ENCODE results near the gene FIGN. TPM values are rescaled to one million over a fixed set of nuclear protein-coding genes. Genes with fewer than 3 reads are reported as not detected.

FIGN gene
- total and polyA plus RNA-seq, 11 donors, result 3.0 to 16.5 (median 12.1) TPM

DNA sequence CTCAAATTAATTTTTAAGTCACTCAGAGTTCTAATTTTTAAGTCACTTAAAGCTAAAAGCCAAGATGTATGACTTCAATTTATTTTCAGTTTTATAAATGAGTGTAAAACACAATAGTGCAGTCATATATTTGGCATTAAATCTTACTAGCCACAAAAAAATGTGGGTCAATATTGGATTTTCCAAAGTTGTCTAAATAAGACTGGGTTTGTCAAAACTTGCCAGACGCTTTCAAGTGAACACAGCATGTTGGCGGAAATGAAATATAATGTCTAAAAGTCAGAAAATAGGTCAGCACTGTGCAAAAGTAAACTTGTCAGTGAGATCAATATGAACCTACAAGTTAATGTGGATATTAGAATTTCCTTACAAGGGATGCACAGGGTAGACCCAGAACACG is 128.9 kb downstream of the FIGN start:
- intact Hi-C loops (cut with DNase I), result loop anchor here in 2 of 10 donors (10.0 kb wide), 2 partner anchors 128 to 132 kb away; partner anchors contain the start of gene FIGN (in 1 of the 2)
- Histone ChIP-seq H3K4me1 (peaks cover 0 to 30% (median 6%) of the 10 kb centered on the region in 12 donors), H3K27ac (no peak overlapping the region), H3K4me3 (no peak overlapping the region), H3K9me3 (no peaks in the 10 kb centered on the region), H3K36me3 (peaks cover 0 to 19% (median 11%) of the 10 kb centered on the region in 9 donors), H3K27me3 (no peaks in the 10 kb centered on the region)
- ATAC-seq (no peak), DNase-seq (no peak)
- WGBS, 4 donors, result 84 to 92% (median 89%) methylated on average over 3 of the region's 3 CpGs
- TF ChIP-seq CTCF (IDR thresholded peaks at IDR 0.05) (no peak), POLR2A (IDR thresholded peaks at IDR 0.05) (no peak)

GRCh38 chr2:163605779-163606178 is 130.0 kb downstream of the FIGN start:
- Histone ChIP-seq H3K27me3 (no peaks in the 10 kb centered on the region), H3K4me1 (peaks cover 0 to 31% (median 6%) of the 10 kb centered on the region in 12 donors), H3K9me3 (no peaks in the 10 kb centered on the region), H3K27ac (no peak overlapping the region), H3K36me3 (peaks cover 0 to 14% (median 6%) of the 10 kb centered on the region in 9 donors), H3K4me3 (no peak overlapping the region)
- DNase-seq, result no peak
- TF ChIP-seq CTCF (IDR thresholded peaks at IDR 0.05), result no peak
- TF ChIP-seq POLR2A (IDR thresholded peaks at IDR 0.05), result no peak
- 60 to 71% (median 67%) methylated on average over 2 of the region's 2 CpGs for WGBS, 4 donors
- intact Hi-C loops (cut with DNase I), result loop anchor here in 2 of 10 donors (10.0 kb wide), 2 partner anchors 129 to 131 kb away; partner anchors contain the start of gene FIGN (in 1 of the 2)
- no peak for ATAC-seq

- TF ChIP-seq POLR2A (IDR thresholded peaks at IDR 0.05), result no peak
- no peak for TF ChIP-seq CTCF (IDR thresholded peaks at IDR 0.05)
- no peak overlapping the region for H3K27ac ChIP-seq
- H3K4me3 ChIP-seq, result no peak overlapping the region
- intact Hi-C loops (cut with DNase I), result loop anchor here in 3 of 10 donors (5.0 to 10.0 kb wide), 3 partner anchors 127 to 130 kb away; partner anchors contain the start of gene FIGN (in 1 of the 3)
- H3K4me1 ChIP-seq, result peaks cover 0 to 31% (median 6%) of the 10 kb centered on the region in 12 donors
- DNase-seq (no peak), ATAC-seq (no peak)
- no peaks in the 10 kb centered on the region for H3K9me3 ChIP-seq
- whole genome bisulfite sequencing, 4 donors, result 77 to 80% (median 79%) methylated on average over 4 of the region's 4 CpGs
- H3K27me3 ChIP-seq, result no peaks in the 10 kb centered on the region
- H3K36me3 ChIP-seq, result peaks cover 0 to 7% (median under 1%) of the 10 kb centered on the region in 9 donors
Measured at GRCh38 chr2:163604941-163605555, 130.8 kb downstream of the FIGN start.

GRCh38 chr2:163602196-163602595 is 133.6 kb downstream of the FIGN start:
- H3K27me3 ChIP-seq, result no peaks in the 10 kb centered on the region
- DNase-seq (no peak), ATAC-seq (peak; percentile 78 to 88 (median 85))
- H3K27ac ChIP-seq, result no peak overlapping the region
- intact Hi-C loops (cut with DNase I), result loop anchor here in 3 of 10 donors (5.0 to 10.0 kb wide), 3 partner anchors 127 to 133 kb away; partner anchors contain the start of gene FIGN (in 1 of the 3)
- no peaks in the 10 kb centered on the region for H3K36me3 ChIP-seq
- WGBS, 4 donors, result 34 to 41% (median 37%) methylated on average over 3 of the region's 3 CpGs
- peaks cover 0 to 18% (median 4%) of the 10 kb centered on the region in 12 donors for H3K4me1 ChIP-seq
- H3K4me3 ChIP-seq, result no peak overlapping the region
- H3K9me3 ChIP-seq, result no peaks in the 10 kb centered on the region
- TF ChIP-seq POLR2A (IDR thresholded peaks at IDR 0.05), result no peak
- no peak for TF ChIP-seq CTCF (IDR thresholded peaks at IDR 0.05)

All from heart left ventricle (tissue), 16 donors.